Calu3 (cell line): Measurements from ENCODE around the gene B2M. TPM values are rescaled to one million over a fixed set of nuclear protein-coding genes. Genes with fewer than 3 reads are reported as not detected.

Source experiments
- BruUV-seq: library from RNA; stranded (reverse); fragments of 400-500 nt; replicated peaks from 2 replicates; lab custom pipeline; 2021; lab: Mats Ljungman, UMichigan
- CTCF ChIA-PET: fragments of 300-600 bp; sonication (Branson Sonifier 250); formaldehyde crosslinking; loops from one replicate; lab custom pipeline; 2022; ENCODE audit warnings: antibody characterized with exemption; lab: Charles Lee
- DNase-seq: peaks from one replicate; pipeline ENCODE4 v3.0.0; 2022
- H3K27ac Mint-ChIP-seq: one replicate; pipeline ENCODE4 v1.8.0; 2022; ENCODE audit warnings: mixed read lengths; ENCODE audit not compliant: unreplicated experiment
- H3K27me3 Mint-ChIP-seq: one replicate; pipeline ENCODE4 v1.8.0; 2022; ENCODE audit warnings: mixed read lengths; ENCODE audit not compliant: unreplicated experiment
- H3K36me3 Mint-ChIP-seq: one replicate; pipeline ENCODE4 v1.8.0; 2022; ENCODE audit warnings: mild to moderate bottlenecking, moderate library complexity, mixed read lengths; ENCODE audit not compliant: insufficient read depth, unreplicated experiment
- H3K4me1 Mint-ChIP-seq: one replicate; pipeline ENCODE4 v1.8.0; 2022; ENCODE audit warnings: mild to moderate bottlenecking, low read depth, mixed read lengths; ENCODE audit not compliant: unreplicated experiment
- H3K4me3 Mint-ChIP-seq: one replicate; pipeline ENCODE4 v1.8.0; 2022; ENCODE audit warnings: mild to moderate bottlenecking, low read depth, moderate library complexity, mixed read lengths; ENCODE audit not compliant: unreplicated experiment
- H3K9me3 Mint-ChIP-seq: one replicate; pipeline ENCODE4 v1.8.0; 2022; ENCODE audit warnings: low read depth, mixed read lengths; ENCODE audit not compliant: unreplicated experiment
- intact Hi-C: fragments of 100-400 bp; cut with micrococcal nuclease; formaldehyde crosslinking; loops from one replicate; pipeline ENCODE4 v1.10.0; 2022; ENCODE audit not compliant: unreplicated experiment
- total RNA-seq: library from RNA; stranded (reverse); gene quantifications from 2 replicates; pipeline ENCODE4 v1.2.3, GENCODE V29; 2022
- TF ChIP-seq, protein P1 (sequence below): fragments of 200-600 bp; IDR thresholded peaks from one replicate; pipeline ENCODE4 v1.8.0; 2022; ENCODE audit warnings: antibody characterized with exemption; ENCODE audit not compliant: unreplicated experiment

B2M gene
- total RNA-seq, 1 experiment from 2014 or later: 1,002 TPM

DNA sequence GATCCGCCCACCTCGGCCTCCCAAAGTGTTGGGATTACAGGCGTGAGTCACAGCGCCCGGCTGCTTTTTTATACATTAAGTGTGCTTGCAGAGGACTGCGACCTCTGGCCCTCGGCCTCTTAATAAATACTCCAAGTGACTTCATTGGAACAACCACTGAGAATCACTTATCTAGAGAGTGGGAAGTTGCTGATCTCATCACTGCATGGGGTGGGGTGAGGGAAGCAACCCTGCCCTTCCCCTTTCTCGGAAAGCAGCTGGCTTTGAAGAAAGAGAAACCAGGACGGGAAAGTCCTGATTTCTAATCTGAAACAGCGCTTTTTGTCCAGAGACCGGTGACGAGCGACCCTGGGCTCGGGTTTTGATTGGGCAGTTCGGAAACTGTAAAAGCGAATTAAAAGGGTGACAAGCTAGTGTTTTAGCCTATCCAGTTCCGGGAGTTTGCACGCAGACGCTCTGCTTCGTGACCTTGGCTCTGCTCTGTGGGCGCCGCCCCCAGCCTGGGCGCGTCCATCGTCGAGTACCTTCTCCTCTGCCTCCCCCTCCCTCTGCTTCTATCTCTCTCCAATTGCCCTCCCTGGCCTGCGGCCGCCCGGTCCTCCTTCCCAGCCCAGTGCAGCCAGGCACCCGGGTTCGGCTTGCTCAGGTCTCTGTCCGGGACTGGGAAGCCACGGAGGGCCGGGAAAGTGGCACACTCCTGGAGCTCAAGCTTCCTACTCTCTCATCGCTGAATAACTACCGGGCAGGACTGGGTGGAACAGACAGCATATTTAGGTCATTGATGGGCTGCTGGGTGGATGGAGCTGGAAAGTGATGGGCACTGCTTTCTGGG lies 17.5 kb downstream of the B2M start:
- CTCF ChIA-PET: interaction anchor here (0.8 to 1.6 kb wide), 5 partner anchors 9 to 65 kb away, joined by 3 to 15 read pairs (median 7); partner anchors contain the start of gene SPG11

DNA sequence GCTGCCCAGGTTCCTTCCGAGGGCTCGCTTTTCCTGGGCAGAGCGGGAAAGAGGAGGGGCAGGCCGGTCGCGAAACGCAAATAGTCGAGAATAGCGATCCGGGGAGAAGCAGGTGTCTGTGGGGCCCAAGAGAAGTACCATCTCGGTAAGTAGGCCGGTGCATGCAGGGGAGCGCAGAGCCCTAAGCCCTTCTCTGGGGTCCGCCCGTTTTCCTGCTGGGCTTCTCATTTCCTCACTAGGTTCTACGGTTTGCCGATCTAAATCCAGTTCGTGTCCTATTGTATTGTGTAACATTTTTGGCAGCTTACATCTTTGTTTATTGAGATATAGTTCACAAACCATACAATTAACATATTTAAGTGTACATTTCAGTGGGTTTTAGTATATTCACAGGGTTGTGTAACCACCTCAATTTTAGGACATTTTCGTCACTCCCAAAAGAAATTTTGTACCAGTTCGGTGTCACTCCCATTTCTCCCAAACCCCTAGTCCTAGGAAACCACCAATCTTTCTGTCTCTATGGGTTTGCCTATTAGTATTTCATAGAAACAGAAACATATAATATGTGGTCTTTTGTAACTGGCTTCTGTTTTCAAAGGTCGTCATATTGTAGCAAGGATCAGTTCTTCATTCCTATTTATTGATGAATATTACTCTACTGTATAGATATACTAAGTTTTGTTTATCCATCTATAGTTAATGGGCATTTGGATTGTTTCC lies 18.3 kb downstream of the B2M start:
- H3K27me3 Mint-ChIP-seq: no peaks in the 10 kb centered on the region
- intact Hi-C loops: no loop called here
- TF ChIP-seq, protein P1, sequence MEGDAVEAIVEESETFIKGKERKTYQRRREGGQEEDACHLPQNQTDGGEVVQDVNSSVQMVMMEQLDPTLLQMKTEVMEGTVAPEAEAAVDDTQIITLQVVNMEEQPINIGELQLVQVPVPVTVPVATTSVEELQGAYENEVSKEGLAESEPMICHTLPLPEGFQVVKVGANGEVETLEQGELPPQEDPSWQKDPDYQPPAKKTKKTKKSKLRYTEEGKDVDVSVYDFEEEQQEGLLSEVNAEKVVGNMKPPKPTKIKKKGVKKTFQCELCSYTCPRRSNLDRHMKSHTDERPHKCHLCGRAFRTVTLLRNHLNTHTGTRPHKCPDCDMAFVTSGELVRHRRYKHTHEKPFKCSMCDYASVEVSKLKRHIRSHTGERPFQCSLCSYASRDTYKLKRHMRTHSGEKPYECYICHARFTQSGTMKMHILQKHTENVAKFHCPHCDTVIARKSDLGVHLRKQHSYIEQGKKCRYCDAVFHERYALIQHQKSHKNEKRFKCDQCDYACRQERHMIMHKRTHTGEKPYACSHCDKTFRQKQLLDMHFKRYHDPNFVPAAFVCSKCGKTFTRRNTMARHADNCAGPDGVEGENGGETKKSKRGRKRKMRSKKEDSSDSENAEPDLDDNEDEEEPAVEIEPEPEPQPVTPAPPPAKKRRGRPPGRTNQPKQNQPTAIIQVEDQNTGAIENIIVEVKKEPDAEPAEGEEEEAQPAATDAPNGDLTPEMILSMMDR: no peak
- peaks cover 15% of the 10 kb centered on the region for H3K36me3 Mint-ChIP-seq
- TSS peak; percentile 45 for BruUV-seq
- peak overlapping the region; percentile 82 for H3K27ac Mint-ChIP-seq
- no peak for DNase-seq
- H3K4me1 Mint-ChIP-seq: no peaks in the 10 kb centered on the region
- no peaks in the 10 kb centered on the region for H3K9me3 Mint-ChIP-seq
- CTCF ChIA-PET: interaction anchor here (0.5 to 1.6 kb wide), 5 partner anchors 8 to 66 kb away, joined by 3 to 15 read pairs (median 7); partner anchors contain the start of gene SPG11
- H3K4me3 Mint-ChIP-seq: peak overlapping the region; percentile 99

More for the DNA sequence above, 17.5 kb downstream of the B2M start:
- TF ChIP-seq, protein P1: no peak
- intact Hi-C loops: no loop called here
- peaks cover 15% of the 10 kb centered on the region for H3K36me3 Mint-ChIP-seq
- BruUV-seq: no TSS peak
- H3K27ac Mint-ChIP-seq: peak overlapping the region; percentile 82
- no peaks in the 10 kb centered on the region for H3K4me1 Mint-ChIP-seq
- H3K27me3 Mint-ChIP-seq: no peaks in the 10 kb centered on the region
- H3K9me3 Mint-ChIP-seq: no peaks in the 10 kb centered on the region
- peak; percentile 83 for DNase-seq
- peak overlapping the region; percentile 99 for H3K4me3 Mint-ChIP-seq

DNA sequence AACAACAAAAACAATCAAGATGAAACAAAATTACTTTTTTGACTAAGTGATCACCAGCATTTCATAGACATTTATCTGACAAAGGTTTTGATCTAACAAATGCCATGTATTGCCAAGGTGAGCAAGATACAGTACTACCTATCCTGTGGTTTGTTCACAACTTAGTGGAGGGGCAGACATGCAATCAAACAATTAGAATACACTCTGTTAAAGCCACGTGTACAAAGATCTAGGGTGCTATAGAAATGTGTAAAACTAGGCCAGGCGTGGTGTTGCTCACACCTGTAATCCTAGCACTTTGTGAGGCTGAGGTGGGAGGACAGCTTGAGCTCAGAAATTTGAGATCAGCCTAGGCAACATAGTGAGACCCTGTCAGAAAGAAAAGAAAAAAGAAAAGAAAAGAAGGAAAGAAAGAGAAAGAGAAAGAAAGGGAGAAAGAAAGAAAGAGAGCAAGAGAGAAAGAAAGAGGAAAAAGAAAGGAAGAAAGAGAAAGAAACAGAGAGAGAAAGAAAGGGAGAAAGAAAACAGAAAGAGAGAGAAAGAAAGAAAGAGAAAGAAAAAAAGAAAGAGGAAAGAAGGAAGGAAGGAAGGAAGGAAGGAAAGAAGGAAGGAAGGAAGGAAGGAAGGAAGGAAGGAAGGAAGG lies 23.6 kb downstream of the B2M start:
- BruUV-seq: no TSS peak
- no peak for DNase-seq
- Mint-ChIP-seq H3K27ac (no peak overlapping the region), H3K4me1 (no peaks in the 10 kb centered on the region), H3K9me3 (no peaks in the 10 kb centered on the region), H3K4me3 (no peak overlapping the region), H3K36me3 (no peaks in the 10 kb centered on the region), H3K27me3 (no peaks in the 10 kb centered on the region)
- TF ChIP-seq, protein P1: no peak
- intact Hi-C loops: no loop called here
- CTCF ChIA-PET: no interaction called here

DNA sequence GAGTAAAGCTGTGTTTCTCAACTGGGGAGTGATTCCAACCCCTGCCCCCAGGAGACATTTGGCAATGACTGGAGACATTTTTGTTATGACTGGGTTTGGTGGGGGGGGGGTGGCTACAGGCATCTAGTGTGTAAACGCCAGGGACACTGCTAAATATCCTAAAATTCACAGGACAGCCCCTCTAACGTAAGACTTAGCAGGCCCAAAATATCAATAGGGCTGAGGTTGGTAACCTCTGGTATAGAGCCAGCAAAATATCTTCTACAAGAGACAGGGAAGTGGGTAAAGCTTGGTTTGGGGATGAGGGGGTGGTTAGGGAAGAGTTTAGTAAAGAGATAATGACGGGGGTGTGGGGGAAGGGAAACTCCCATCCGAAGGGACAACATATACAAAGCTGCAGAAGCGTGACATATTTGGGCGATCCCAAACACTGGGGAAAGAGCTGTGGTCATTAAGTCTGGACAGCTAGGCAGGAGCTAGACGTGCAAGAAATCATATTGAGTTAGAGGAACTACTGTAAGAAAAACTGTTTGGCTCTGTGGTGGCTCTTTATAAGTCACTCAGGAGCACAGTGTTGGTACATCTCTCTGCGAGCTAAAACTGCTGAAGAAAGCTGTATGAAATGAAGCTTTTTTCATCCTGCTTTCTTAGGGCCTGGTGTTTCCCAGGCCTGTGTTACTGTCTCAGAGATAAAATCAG lies 24.3 kb downstream of the B2M start:
- DNase-seq: no peak
- H3K4me3 Mint-ChIP-seq: no peak overlapping the region
- no peaks in the 10 kb centered on the region for H3K9me3 Mint-ChIP-seq
- intact Hi-C loops: no loop called here
- no peak overlapping the region for H3K27ac Mint-ChIP-seq
- H3K36me3 Mint-ChIP-seq: no peaks in the 10 kb centered on the region
- no TSS peak for BruUV-seq
- CTCF ChIA-PET: no interaction called here
- H3K27me3 Mint-ChIP-seq: no peaks in the 10 kb centered on the region
- TF ChIP-seq, protein P1: no peak
- H3K4me1 Mint-ChIP-seq: no peaks in the 10 kb centered on the region
